Esophagus muscularis mucosa (tissue), 3 donors: ENCODE measurements around the gene PPAT.

Source experiments
- CTCF ChIP-seq, 3 experiments: fragments of 200-600 bp in 2 of 3; fragments of 450-650 bp in 1 of 3; sonication (generic) in 2 of 3; IDR thresholded peaks; one replicate each; pipeline ENCODE4 v1.5.1; 2017 to 2019; ENCODE audit warnings: antibody characterized with exemption in 3 of 3, mild to moderate bottlenecking in 2 of 3, moderate library complexity in 1 of 3
- POLR2A ChIP-seq: fragments of 450-650 bp; IDR thresholded peaks from one replicate; pipeline ENCODE4 v1.6.1; 2017; ENCODE audit warnings: antibody characterized with exemption, moderate library complexity, mild to moderate bottlenecking, low read depth
- POLR2AphosphoS5 ChIP-seq, 2 donors: sonication (generic); formaldehyde crosslinking; IDR thresholded peaks; one replicate each; pipeline ENCODE4 v1.6.1; 2017; ENCODE audit warnings: antibody characterized with exemption in 2 of 2

- TF ChIP-seq CTCF (IDR thresholded peaks at IDR 0.05) (no peak), POLR2A (no peak), POLR2AphosphoS5 (IDR thresholded peaks at IDR 0.05) (no peak)
Measured at GRCh38 chr4:56389558-56389957, 45.9 kb downstream of the PPAT start.
